Nephron (organoid): ENCODE data around the gene PSMD2.
"Not testable (repeated sequence)": the region's sequence is repeated elsewhere in the genome, so short reads cannot be mapped to it uniquely, and the experiment has no call there.

Experiments
- H3K27ac Mint-ChIP-seq, 3 experiments: 2 replicates each; pipeline ENCODE4 v1.8.0; 2020; ENCODE audit warnings: mixed read lengths in 3 of 3, mild to moderate bottlenecking in 2 of 3, moderate library complexity in 1 of 3
- H3K27me3 Mint-ChIP-seq: 2 replicates; pipeline ENCODE4 v1.8.0; 2021; ENCODE audit warnings: low read depth, mild to moderate bottlenecking, moderate library complexity, mixed read lengths
- H3K36me3 Mint-ChIP-seq: 2 replicates; pipeline ENCODE4 v1.8.0; 2020; ENCODE audit warnings: low read depth, mixed read lengths
- H3K4me1 Mint-ChIP-seq: 2 replicates; pipeline ENCODE4 v1.8.0; 2020; ENCODE audit warnings: mixed read lengths
- H3K4me3 Mint-ChIP-seq, 3 experiments: 2 replicates each; pipeline ENCODE4 v1.8.0; 2020; ENCODE audit warnings: mild to moderate bottlenecking in 3 of 3, mixed read lengths in 3 of 3, moderate library complexity in 2 of 3
- H3K9me3 Mint-ChIP-seq: 2 replicates; pipeline ENCODE4 v1.8.0; 2020; ENCODE audit warnings: mixed read lengths
- TF ChIP-seq, protein P1 (sequence below), 3 experiments: fragments of 200-600 bp; sonication (generic); IDR thresholded peaks; one replicate each; pipeline ENCODE4 v1.5.0; 2021; ENCODE audit warnings: antibody characterized with exemption in 3 of 3; ENCODE audit not compliant: unreplicated experiment in 3 of 3

Gene PSMD2

DNA sequence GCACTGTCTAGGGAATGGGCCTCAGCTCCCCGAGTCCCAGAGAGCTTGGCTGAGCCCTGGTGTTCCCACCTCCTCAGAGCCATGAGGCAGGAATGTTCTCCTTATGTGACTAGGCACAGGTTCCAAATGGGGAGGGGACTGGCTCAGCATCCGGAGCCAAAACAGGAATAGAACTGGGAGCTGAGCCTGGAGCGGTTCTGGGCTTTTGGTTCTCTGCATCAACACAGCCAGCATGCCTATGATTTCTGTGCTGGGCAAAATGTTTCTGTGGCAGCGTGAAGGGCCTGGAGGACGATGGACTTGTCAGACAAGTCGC, 38.3 kb downstream of the PSMD2 start, which contains the start of gene FAM131A:
Gene FAM131A, plus strand, starts transcription at position 202 of the 316 bp plus-strand sequence. Its CDS starts 31 bp downstream, at position 233.
- peaks cover 27% of the 10 kb centered on the region for H3K4me1 Mint-ChIP-seq
- H3K9me3 Mint-ChIP-seq, result no peaks in the 10 kb centered on the region
- H3K4me3 Mint-ChIP-seq, result peak within 1 kb of the TSS; percentile 91 to 94 (median 93)
- H3K36me3 Mint-ChIP-seq, result peaks cover 22% of the 10 kb centered on the region
- H3K27ac Mint-ChIP-seq, result peak within 1 kb of the TSS; percentile 89 to 96 (median 90)
- TF ChIP-seq, protein P1, sequence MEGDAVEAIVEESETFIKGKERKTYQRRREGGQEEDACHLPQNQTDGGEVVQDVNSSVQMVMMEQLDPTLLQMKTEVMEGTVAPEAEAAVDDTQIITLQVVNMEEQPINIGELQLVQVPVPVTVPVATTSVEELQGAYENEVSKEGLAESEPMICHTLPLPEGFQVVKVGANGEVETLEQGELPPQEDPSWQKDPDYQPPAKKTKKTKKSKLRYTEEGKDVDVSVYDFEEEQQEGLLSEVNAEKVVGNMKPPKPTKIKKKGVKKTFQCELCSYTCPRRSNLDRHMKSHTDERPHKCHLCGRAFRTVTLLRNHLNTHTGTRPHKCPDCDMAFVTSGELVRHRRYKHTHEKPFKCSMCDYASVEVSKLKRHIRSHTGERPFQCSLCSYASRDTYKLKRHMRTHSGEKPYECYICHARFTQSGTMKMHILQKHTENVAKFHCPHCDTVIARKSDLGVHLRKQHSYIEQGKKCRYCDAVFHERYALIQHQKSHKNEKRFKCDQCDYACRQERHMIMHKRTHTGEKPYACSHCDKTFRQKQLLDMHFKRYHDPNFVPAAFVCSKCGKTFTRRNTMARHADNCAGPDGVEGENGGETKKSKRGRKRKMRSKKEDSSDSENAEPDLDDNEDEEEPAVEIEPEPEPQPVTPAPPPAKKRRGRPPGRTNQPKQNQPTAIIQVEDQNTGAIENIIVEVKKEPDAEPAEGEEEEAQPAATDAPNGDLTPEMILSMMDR (IDR thresholded peaks at IDR 0.05; ENCODE audit: unreplicated experiment in 3 of 3), result no peak
- H3K27me3 Mint-ChIP-seq, result peaks cover 3% of the 10 kb centered on the region

DNA sequence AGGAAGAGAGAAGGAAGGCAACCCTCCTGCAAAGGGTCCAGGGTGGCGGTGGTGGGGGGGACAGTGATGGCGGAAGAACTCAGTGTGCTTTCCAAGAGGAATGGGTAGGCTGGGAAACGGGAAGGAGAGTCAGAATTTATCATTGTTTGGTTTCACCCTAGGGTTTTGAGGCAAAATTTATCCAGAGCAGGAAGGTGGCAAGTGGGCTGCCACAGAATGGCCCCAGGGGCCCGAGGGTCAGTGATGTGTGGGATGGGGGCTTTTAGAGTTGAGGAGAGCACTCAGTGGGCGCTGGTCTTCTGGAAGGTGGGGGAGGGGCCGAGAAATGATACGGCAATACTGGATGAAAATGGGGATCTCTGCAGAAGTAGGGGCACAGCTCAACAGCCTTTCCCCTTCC, 38.9 kb downstream of the PSMD2 start:
- Mint-ChIP-seq H3K9me3 (no peaks in the 10 kb centered on the region), H3K4me1 (peaks cover 27% of the 10 kb centered on the region), H3K36me3 (peaks cover 16% of the 10 kb centered on the region), H3K27ac (peak overlapping the region; percentile 81 to 96 (median 89)), H3K4me3 (peak overlapping the region; percentile 91 to 94 (median 93)), H3K27me3 (peaks cover 3% of the 10 kb centered on the region)
- TF ChIP-seq, protein P1 (IDR thresholded peaks at IDR 0.05; ENCODE audit: unreplicated experiment in 3 of 3), result peak in 1 of 3 experiments; percentile 12

DNA sequence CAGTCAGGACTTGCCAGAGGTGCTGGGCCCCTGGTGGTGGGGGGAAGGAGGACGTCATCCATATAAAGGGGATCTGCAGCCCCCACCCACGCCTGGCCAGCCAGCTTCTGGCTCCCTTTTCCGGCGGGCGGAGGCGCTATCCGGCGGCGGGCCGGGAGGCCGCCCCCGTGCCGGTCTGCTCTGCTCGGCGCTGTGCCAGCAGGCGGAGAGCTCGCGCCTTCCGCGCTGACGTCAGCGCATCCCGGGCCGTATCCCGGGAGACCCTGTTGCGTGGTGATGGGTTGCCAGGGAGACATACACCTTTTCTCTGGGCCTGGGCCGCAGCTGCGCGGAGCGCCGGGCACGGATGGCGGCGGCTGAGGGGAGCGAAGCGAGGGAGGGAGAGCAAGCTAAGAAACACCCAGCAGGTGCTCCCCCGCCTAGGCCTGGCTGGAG, 39.5 kb downstream of the PSMD2 start:
- peaks cover 3% of the 10 kb centered on the region for H3K27me3 Mint-ChIP-seq
- peak overlapping the region; percentile 91 to 94 (median 93) for H3K4me3 Mint-ChIP-seq
- peak overlapping the region; percentile 67 to 96 (median 89) for H3K27ac Mint-ChIP-seq

DNA sequence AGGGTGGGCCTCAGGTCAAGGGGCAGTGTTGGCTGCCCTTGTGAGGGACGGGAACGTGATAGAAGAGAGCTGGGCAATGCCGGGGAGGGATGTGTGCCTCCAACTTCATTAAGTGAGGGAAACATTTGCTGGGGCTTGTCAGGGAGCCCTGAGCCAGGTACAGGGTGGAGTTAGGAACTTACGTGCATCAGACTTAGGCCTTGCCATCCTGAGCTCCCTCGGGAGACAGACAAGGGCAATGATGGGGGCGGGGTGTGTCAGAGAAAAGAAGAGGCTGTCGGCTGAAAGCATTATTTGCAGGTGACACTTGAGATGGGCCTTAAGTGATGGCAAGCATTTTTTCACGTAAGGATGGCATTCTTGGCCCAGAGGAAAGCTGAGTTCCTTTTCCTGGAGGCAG, 40.0 kb downstream of the PSMD2 start:
- Mint-ChIP-seq H3K4me1 (peaks cover 33% of the 10 kb centered on the region), H3K27me3 (peaks cover 3% of the 10 kb centered on the region), H3K9me3 (no peaks in the 10 kb centered on the region), H3K36me3 (peaks cover 10% of the 10 kb centered on the region), H3K4me3 (peak overlapping the region; percentile 61 to 93 (median 70)), H3K27ac (peak overlapping the region in 2 of 3 experiments; percentile 52 to 89)
- TF ChIP-seq, protein P1 (IDR thresholded peaks at IDR 0.05; ENCODE audit: unreplicated experiment in 3 of 3), result no peak

More for the DNA sequence above, 39.5 kb downstream of the PSMD2 start:
- peaks cover 14% of the 10 kb centered on the region for H3K36me3 Mint-ChIP-seq
- TF ChIP-seq, protein P1 (IDR thresholded peaks at IDR 0.05; ENCODE audit: unreplicated experiment in 3 of 3), result peak in 2 of 3 experiments; percentile 8 to 10
- H3K4me1 Mint-ChIP-seq, result peaks cover 32% of the 10 kb centered on the region
- no peaks in the 10 kb centered on the region for H3K9me3 Mint-ChIP-seq

DNA sequence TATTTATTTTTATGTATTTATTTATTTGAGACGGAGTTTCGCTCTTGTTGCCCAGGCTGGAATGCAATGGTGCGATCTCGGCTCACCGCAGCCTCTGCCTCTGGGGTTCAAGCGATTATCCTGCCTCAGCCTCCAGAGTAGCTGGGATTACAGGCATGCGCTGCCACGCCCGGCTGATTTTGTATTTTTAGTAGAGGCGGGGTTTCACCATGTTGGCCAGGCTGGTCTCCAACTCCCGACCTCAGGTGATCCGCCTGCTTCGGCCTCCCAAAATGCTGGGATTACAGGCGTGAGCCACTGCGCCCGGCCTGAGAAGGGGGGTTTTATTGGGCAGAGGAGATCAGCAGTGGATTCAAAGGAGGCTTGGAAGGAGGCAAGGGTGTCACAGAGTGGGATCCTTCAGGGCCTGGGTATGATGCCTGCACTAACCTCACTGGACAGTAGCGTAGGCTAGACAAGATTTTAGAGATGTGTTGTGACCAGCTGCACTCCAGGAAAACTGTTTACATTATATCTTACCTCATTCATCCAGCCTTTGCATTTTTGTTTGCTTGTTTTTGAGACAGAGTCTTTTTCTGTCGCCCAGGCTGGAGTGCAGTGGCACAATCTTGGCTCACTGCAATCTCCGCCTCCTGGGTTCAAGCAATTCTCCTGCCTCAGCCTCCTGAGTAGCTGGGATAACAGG, 40.6 kb downstream of the PSMD2 start:
- not testable (repeated sequence) for H3K4me3 Mint-ChIP-seq, H3K27me3 Mint-ChIP-seq, H3K36me3 Mint-ChIP-seq, H3K9me3 Mint-ChIP-seq
- Mint-ChIP-seq H3K4me1 (peaks cover 33% of the 10 kb centered on the region), H3K27ac (peak overlapping the region in 1 of 3 experiments; percentile 89)

DNA sequence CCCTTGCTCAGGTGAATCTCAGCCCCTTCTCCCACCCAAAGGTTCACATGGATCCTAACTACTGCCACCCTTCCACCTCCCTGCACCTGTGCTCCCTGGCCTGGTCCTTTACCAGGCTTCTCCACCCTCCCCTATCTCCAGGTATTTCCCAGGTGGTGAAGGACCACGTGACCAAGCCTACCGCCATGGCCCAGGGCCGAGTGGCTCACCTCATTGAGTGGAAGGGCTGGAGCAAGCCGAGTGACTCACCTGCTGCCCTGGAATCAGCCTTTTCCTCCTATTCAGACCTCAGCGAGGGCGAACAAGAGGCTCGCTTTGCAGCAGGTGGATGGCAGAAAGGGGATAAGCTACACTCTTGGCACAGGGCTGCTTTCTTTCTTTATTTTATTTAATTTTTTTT, 42.9 kb downstream of the PSMD2 start:
- Mint-ChIP-seq H3K36me3 (peaks cover 17% of the 10 kb centered on the region), H3K9me3 (no peaks in the 10 kb centered on the region), H3K27me3 (peaks cover 3% of the 10 kb centered on the region), H3K4me1 (peaks cover 40% of the 10 kb centered on the region), H3K4me3 (no peak overlapping the region), H3K27ac (no peak overlapping the region)
- TF ChIP-seq, protein P1 (IDR thresholded peaks at IDR 0.05; ENCODE audit: unreplicated experiment in 3 of 3), result no peak
